BJ (cell line): Measurements from ENCODE around the gene CRADD. TPM values are rescaled to one million over a fixed set of nuclear protein-coding genes. Genes with fewer than 3 reads are reported as not detected.

Source experiments
- CTCF ChIA-PET: fragments of 350-600 bp; formaldehyde crosslinking; extraction: SDS; loops from one replicate; lab custom pipeline; 2021; ENCODE audit warnings: antibody characterized with exemption, inconsistent platforms; lab: Yijun Ruan, JAX
- POLR2A ChIA-PET: fragments of 300-600 bp; sonication (Branson Sonifier 250); formaldehyde crosslinking; extraction: SDS; loops from one replicate; lab custom pipeline; 2021; ENCODE audit warnings: antibody characterized with exemption; lab: Charles Lee
- DNase-seq: peaks from one replicate; pipeline ENCODE4 v3.0.0-alpha.2; 2011; ENCODE audit warnings: low read depth
- H3K27me3 ChIP-seq: 2 replicates; pipeline ENCODE4 v1.6.0; 2011; ENCODE audit warnings: low read length; ENCODE audit not compliant: control insufficient read depth, insufficient read depth
- H3K36me3 ChIP-seq: 2 replicates; pipeline ENCODE4 v1.5.1; 2011; ENCODE audit warnings: low read length; ENCODE audit not compliant: control insufficient read depth, insufficient read depth
- H3K4me3 ChIP-seq: 2 replicates; pipeline ENCODE4 v1.5.1; 2011; ENCODE audit warnings: low read depth, mild to moderate bottlenecking, control low read depth, low read length
- polyA plus RNA-seq: library from polyadenylated mRNA; depleted of rRNA; stranded (reverse); fragments of >200 nt; gene quantifications from 2 replicates; pipeline ENCODE4 v1.2.3, GENCODE V29; 2011
- TF ChIP-seq, protein P1 (sequence below): IDR thresholded peaks from 2 replicates; pipeline ENCODE4 v1.5.1; 2011; ENCODE audit warnings: low read depth, mild to moderate bottlenecking, control low read depth, inconsistent platforms, low read length, moderate library complexity; ENCODE audit not compliant: insufficient read depth

The CRADD gene
- polyA plus RNA-seq, 1 experiment: 16.6 TPM

DNA sequence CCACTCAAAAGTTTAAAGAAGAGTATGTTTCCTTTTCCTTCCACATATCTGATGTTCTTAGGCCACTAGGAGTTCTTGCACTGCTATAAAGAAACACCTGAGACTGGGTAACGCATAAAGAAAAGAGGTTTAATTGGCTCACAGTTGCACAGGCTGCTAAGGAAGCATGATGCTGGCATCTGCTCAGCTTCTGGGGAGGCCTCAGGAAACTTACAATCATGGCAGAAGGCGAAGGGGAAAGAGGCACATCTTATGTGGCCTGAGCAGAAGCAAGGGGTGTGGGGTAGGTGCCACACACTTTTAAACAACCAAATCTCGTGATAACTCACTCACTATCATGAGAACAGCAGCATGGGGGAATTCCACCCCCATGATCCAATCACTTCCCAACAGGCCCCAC is 7.7 kb upstream of the CRADD start:
- H3K27me3 ChIP-seq: no peaks in the 10 kb centered on the region
- no peak for DNase-seq
- CTCF ChIA-PET: no interaction called here
- POLR2A ChIA-PET: no interaction called here
- no peaks in the 10 kb centered on the region for H3K36me3 ChIP-seq
- no peak overlapping the region for H3K4me3 ChIP-seq
- TF ChIP-seq, protein P1, sequence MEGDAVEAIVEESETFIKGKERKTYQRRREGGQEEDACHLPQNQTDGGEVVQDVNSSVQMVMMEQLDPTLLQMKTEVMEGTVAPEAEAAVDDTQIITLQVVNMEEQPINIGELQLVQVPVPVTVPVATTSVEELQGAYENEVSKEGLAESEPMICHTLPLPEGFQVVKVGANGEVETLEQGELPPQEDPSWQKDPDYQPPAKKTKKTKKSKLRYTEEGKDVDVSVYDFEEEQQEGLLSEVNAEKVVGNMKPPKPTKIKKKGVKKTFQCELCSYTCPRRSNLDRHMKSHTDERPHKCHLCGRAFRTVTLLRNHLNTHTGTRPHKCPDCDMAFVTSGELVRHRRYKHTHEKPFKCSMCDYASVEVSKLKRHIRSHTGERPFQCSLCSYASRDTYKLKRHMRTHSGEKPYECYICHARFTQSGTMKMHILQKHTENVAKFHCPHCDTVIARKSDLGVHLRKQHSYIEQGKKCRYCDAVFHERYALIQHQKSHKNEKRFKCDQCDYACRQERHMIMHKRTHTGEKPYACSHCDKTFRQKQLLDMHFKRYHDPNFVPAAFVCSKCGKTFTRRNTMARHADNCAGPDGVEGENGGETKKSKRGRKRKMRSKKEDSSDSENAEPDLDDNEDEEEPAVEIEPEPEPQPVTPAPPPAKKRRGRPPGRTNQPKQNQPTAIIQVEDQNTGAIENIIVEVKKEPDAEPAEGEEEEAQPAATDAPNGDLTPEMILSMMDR: no peak

DNA sequence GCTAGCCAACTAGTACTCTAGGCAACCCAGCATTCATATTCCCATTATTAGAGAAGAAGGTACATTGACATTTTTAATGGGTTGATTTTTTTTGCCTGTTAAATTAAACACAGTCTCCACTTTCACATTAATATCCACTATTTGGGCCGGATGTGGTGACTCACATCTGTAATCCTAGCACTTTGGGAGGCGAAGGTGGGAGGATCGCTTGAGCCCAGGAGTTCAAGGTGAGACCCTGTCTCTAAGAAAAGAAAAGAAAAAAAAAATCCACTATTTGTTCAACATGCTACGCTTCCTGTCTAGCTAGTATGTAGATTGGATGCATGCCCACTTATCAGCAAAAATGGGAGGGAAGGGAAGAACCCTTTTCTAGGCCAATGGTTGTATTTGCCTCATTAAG is 7.1 kb upstream of the CRADD start:
- TF ChIP-seq, protein P1: no peak
- no peak overlapping the region for H3K4me3 ChIP-seq
- H3K36me3 ChIP-seq: no peaks in the 10 kb centered on the region
- DNase-seq: no peak
- H3K27me3 ChIP-seq: no peaks in the 10 kb centered on the region
- POLR2A ChIA-PET: no interaction called here
- CTCF ChIA-PET: no interaction called here

DNA sequence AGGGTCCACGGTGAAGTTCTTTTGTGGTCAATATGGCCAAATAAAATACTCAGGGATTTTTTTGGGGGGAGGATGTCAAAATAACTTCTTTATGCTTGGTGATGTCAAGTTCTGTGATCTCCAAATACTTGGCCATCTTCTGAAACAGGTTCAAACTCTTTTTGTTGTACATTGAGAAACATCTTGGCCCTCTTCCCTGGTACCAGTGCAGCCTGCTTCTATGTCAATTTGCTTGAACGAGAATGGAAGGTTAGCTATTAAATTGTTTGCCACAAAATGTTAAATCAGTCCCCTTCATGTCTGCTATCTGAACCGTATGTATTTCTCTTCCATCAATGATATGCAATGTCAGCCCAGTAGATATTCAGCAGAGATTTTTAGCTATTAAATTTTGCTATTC is 6.1 kb upstream of the CRADD start:
- TF ChIP-seq, protein P1: no peak
- DNase-seq: no peak
- Histone ChIP-seq H3K27me3 (no peaks in the 10 kb centered on the region), H3K36me3 (no peaks in the 10 kb centered on the region), H3K4me3 (no peak overlapping the region)
- POLR2A ChIA-PET: no interaction called here
- CTCF ChIA-PET: no interaction called here

DNA sequence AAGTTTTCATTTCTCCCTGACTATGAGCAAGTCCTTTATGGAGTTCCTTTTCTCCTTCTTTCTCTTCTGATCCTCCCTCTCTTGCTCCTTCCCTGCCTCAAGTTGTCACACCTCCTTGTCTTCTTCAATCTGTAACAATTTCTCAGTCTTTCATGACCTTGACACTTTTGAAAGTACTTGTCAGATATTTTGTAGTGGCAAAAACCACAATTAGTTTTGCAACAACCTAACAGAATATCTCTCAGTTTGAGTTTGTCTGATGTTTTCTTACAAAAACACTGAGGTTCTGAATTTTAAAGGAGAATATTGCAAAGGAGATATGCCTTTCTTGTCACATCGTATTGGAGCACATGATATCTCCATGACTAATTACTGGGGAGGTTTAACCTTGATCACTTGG is 4.1 kb upstream of the CRADD start:
- TF ChIP-seq, protein P1: no peak
- H3K4me3 ChIP-seq: no peak overlapping the region
- ChIA-PET POLR2A (no interaction called here), CTCF (interaction anchor here (1.6 kb wide), 1 partner anchor 19 kb away, joined by 3 read pairs; no protein-coding TSS in a partner anchor)
- H3K36me3 ChIP-seq: no peaks in the 10 kb centered on the region
- no peaks in the 10 kb centered on the region for H3K27me3 ChIP-seq
- no peak for DNase-seq

DNA sequence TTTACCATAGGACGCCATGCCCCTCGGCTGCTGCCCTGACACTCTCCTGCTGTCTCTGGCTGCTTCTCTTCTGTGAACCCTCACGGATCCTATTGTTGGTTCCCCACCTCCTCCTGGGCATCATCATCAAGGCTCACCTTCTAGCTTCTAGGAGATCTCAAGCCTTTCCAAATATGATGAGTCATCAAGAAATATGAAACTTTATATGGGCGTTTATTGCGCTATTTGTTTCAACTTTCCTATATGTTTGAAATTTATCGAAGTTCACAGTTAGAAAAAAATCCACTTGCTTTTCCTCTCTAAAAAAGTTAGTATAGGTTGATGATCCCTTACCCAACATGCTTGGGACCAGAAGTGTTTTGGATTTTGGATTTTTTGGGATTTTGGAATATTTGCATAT is 2.8 kb upstream of the CRADD start:
- no peaks in the 10 kb centered on the region for H3K36me3 ChIP-seq
- ChIA-PET CTCF (no interaction called here), POLR2A (no interaction called here)
- no peak overlapping the region for H3K4me3 ChIP-seq
- no peak for DNase-seq
- TF ChIP-seq, protein P1: no peak
- no peaks in the 10 kb centered on the region for H3K27me3 ChIP-seq
